ENCODE results near the gene ADAMTS5. TPM values are rescaled to one million over a fixed set of nuclear protein-coding genes. Genes with fewer than 3 reads are reported as not detected.

Gene ADAMTS5
- polyA plus RNA-seq, 5 donors: 4.7 to 12.4 (median 9.9) TPM

- DNase-seq: no peak
These were observed 74.7 kb downstream of the ADAMTS5 start for GRCh38 chr21:26892151-26892550.

- no peak for DNase-seq
These were observed 78.0 kb downstream of the ADAMTS5 start for GRCh38 chr21:26888931-26889330.

- DNase-seq: no peak
These were observed 78.6 kb downstream of the ADAMTS5 start for GRCh38 chr21:26888256-26888655.

GRCh38 chr21:26887251-26887650 is 79.6 kb downstream of the ADAMTS5 start:
- no peak for DNase-seq

DNA sequence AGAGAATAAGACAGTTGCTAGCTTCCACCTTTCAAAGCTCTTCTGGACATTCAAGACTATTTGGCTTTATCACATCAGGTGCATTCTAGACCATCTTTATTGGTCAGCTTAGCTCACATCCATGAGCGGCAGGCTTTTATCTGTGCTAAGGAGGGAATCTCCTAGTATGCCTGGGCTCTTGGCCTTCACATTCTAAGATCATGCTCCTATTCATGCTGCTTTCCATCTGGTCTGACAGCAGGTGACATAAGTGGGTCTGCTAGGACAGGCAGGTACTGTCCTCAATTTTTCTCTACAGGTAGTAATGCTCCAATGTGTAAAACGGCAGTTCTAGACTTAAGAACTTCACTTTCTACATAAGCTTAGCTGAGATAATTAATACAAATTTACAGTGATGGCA is 82.5 kb downstream of the ADAMTS5 start:
- DNase-seq: no peak

GRCh38 chr21:26883768-26884167 is 83.1 kb downstream of the ADAMTS5 start:
- no peak for DNase-seq

- peak in 1 of 2 donors; percentile 24 for DNase-seq
These were observed 85.2 kb downstream of the ADAMTS5 start for GRCh38 chr21:26881504-26882228.

DNA sequence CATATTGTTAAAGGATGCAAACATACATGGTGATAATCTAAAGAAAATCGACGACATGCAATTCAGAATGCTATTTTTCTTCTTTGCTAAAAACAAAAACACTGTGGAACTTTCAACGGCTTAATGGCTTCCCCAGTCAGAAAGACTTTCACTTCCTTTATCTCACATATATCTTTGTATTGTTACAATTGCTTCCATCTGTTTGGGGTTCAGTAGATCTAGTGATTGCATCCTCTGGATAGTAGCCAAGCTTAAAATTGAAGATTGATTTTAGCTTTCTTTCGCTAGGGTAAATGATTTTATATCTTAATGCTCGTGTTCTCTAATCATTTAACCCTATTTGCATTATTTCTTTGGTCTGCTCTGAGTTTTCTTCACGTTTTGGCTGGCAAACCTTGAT is 89.9 kb downstream of the ADAMTS5 start:
- no peak for DNase-seq

- DNase-seq: no peak
These were observed 92.5 kb downstream of the ADAMTS5 start for GRCh38 chr21:26874347-26874746.

Other genes starting within 250 kb of the ADAMTS5 start
- 100 to 1,000 TPM in 2 of 5 donors, 10 to 100 TPM in 3; 66.4 to 145 (median 73.1) TPM for gene ADAMTS1, start 121.7 kb downstream of the ADAMTS5 start, polyA plus RNA-seq (ENCODE audit: insufficient read depth in 1 of 5, insufficient read length in 5 of 5, low replicate concordance in 1 of 5)

Data from right lung (tissue), 5 donors.